Islet precursor cell (in vitro differentiated cells): ENCODE measurements around the gene TBKBP1.
A peak's percentile ranks its signal among the peaks of the same experiment; 100 is the strongest.

Experiments
- DNase-seq: peaks from one replicate; pipeline ENCODE4 v3.0.0-alpha.2; 2018

TBKBP1 gene

DNA sequence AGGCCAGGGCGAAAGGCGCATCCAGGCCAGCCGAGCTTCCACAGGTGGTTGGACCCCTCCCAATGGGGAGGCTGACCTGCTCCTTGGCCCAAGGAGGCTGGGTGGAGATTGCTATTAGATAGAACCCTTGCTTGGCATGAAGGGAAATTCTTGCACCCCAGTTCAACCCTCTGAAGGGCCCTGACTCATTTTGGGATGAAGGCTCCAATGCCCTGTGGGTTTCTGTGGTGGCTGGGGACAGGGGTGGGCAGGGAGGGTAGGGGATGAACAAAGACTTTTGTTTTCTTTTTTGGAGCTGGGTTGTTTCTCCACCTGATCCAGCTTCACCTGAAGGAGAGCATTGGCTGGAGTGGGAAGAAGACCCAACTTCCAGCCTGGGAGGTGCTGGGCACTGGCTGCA lies 22.4 kb downstream of the TBKBP1 start:
- no peak for DNase-seq

GRCh38 chr17:47717261-47717697 lies 23.3 kb downstream of the TBKBP1 start:
- DNase-seq: no peak

GRCh38 chr17:47717979-47718621 lies 24.1 kb downstream of the TBKBP1 start:
- DNase-seq: no peak

DNA sequence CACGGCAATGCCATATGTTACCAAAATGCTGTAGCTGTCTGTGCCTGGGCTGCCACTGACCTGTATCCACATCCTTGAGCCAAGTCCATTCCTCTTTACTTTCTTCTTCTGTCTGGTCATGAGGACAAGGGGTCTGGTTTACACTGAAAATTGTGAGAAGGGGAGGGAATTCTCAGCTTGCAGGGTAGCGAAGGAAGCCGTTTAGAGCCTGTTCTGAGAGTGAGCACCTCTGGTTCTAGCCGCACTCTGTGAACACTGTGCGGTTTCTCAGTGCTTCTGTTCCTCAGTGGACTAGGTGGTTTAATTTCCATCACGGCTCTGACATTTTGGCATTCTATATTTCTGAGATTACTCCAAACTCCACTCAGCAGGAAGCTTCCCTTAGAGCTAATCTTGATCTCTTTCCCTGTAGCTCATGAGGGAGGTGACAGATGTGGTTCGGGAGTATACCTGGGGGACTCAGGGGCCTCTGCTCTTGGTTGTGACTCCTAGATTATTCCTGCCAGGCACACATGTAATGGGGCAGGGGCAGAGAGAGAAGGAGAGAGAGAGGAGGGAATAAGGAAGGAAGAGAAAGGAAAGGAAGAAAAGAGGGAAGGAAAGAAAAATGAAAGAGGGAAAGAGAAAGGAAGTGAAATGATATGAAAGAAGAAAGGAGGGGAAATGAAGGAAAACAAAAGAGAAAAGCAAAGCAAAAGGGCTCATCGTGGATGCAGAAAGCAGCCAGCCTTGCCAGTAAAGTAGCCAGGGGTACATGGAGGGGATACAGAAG lies 24.9 kb downstream of the TBKBP1 start:
- no peak for DNase-seq

DNA sequence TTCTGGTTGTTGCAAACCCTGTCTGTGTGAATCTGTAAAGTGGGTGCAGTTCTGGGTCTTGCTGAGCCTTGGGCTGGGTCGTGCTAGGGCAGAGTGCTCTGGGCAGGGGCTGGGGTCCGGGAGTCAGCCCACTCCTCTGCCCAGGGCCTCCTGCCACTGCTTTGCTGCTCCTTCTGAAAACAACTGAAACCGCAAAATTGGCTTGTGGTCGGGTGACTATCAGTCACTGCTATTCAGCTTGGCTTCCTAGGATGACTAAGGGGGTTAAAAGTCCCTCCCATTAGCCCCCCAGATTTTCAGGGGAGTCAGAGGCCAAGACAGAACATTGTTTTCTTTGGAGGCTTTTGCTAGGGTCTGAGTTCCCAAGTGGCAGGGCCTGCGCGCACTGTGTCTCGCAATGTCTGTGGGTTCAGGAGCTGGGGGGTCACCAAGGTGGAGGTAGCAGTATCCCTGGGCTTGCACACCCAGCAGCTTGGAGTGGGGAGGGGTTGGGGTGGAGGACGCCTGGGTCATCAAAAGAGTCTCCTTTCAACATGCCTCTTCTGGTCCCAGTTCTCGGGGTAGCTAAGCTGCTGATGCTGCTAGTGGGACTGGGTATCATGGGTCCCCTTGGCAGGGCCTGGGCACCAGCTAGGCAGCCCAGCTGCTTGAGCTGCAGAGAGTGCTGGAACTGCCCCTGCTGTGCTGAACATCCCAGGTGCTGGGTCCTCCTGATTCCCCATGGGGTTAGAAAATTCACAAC lies 25.6 kb downstream of the TBKBP1 start:
- no peak for DNase-seq

- no peak for DNase-seq
Observed at GRCh38 chr17:47720196-47720595, 26.2 kb downstream of the TBKBP1 start.

GRCh38 chr17:47720754-47721533 lies 27.0 kb downstream of the TBKBP1 start:
- peak; percentile 91 for DNase-seq

- DNase-seq: no peak
Observed at GRCh38 chr17:47721725-47722124, 27.8 kb downstream of the TBKBP1 start.

GRCh38 chr17:47724705-47725104 lies 30.7 kb downstream of the TBKBP1 start:
- DNase-seq: no peak

DNA sequence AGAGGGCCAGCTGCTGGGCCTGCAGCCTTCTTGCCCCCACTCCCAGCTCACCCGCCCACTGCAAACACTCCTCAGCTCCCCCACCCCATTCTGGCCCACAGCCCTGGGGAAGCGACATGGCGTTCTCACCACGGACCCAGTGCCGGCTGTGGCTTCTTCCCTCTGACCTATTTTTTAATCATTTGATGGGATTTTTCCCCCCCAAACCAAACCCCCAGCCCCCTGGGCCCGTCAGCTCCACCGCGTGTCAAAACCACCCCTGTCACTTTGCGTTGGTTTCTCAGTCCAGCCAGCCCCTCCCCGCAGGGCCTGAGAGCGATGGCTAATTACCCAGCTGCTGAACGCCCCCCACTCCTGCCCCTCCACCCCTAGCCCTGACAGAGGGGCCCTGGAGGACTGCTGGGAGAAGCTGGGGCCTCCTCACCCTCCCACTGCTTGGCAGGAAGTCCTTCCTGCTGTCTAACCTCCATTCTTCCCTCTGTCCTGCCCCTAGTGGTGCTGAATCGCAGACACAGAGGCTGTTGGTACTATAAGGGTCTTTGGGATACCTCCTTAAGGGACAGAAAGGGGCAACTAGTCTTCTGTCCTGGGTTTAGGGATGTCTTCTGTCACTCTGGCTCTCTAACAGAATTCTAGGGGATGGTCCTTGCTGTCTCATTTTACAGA lies 31.6 kb downstream of the TBKBP1 start:
- no peak for DNase-seq

GRCh38 chr17:47726796-47727703 lies 33.1 kb downstream of the TBKBP1 start:
- DNase-seq: no peak

GRCh38 chr17:47727704-47728036 lies 33.7 kb downstream of the TBKBP1 start:
- DNase-seq: no peak

DNA sequence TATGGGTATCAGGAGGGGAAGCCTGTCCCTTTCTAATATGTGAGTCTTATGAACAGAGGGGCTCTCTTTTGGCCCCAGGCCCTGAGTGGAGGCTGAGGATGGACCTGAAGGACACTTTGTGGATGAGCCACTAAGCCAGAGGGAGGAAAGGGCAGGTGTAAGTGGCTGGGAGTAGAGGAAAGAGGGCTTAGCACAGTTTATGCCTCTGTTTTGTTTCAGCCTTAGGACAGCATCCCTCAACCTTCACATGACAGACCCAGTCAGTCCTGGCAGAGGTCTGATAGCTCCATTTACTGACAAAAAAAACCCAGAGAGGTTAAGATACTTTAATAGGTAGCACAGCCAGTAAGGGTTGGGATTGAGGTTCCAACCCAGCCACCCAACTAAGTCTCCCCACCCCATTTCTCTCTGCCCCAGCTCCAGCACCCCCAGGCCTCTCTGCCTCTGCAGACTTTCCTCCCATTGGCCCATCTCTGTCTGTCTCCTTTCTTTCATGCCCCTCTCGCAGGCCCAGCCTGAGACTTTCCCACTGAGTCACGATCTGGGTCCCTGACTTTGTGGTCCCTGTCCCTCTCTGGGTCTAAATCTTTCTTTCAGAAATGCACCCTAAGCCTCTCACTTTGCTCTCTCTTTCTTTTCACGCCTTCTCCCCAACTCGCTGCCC lies 34.4 kb downstream of the TBKBP1 start:
- no peak for DNase-seq

DNA sequence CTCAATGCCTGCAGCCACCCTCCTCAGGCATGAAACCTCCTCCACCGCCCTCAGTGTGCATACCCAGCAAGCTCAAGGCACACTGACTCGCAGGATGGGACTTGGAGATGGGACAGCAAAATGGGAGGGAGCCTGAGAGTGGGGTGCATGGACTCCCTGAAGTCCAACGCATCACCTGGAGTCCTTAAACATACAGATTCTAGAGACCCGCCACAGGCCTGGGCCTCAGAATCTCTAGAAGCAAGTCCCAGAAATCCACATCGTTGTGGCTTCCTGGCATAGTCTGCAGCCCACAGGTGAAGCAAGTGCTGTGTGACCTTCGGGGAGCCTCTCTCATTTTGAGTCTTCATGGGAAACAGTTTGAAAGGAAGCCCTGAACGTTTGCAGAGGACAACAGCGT lies 35.5 kb downstream of the TBKBP1 start:
- no peak for DNase-seq

DNA sequence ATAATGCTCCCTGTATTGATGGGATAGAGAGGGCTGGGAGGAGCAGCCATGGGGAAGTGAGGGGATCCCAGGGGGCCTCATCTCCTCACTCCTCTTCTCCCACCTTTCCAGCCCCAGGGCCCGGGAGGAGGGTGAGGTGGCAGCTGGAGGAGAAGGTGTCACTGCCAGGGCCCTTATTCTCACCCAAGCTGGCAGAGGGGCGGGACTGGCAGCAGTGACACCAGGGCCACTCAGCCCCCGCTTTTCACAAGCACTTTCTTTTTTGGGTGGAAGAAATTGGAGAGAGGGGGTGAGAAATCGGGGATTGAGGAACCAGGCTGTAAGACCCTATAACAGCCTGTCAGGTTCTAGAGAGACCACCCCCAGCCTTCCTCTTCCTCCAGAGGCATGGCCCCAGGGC lies 36.7 kb downstream of the TBKBP1 start:
- no peak for DNase-seq

DNA sequence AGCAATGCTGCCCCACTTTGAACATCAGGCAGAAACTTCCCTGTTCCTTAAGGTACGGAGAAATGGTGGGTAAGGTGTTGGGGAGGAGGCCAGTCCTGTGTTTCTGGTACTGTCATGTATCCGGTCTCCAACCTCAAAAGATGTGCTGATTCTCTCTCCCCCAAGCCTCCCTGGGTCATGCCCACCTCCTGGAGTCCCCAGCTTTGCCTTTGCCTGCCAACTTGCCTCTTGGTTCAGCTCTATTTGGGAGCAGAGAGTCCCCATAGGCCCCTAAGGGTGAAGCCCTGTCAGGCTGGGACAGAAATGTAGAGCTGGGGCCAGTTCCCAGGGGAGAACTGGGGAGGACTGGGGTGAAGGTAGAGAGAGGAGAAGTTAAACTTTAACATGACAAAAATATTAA lies 37.4 kb downstream of the TBKBP1 start:
- peak; percentile 29 for DNase-seq

- DNase-seq: peak; percentile 74
Observed at GRCh38 chr17:47732399-47733046, 38.6 kb downstream of the TBKBP1 start.

GRCh38 chr17:47733047-47733673 lies 39.2 kb downstream of the TBKBP1 start, which contains the start of gene TBX21:
Gene TBX21 (plus strand): TSS chr17:47733236. CDS start chr17:47733455, 219 bp downstream.
- peak; percentile 93 for DNase-seq

- peak; percentile 64 for DNase-seq
Observed at GRCh38 chr17:47733674-47734410, 39.9 kb downstream of the TBKBP1 start.
